Vagina (tissue), 2 donors: ENCODE measurements around the gene NYAP1.

ENCODE experiments used
- POLR2A ChIP-seq, 2 donors: fragments of 450-650 bp; IDR thresholded peaks; one replicate each; pipeline ENCODE4 v1.6.1; 2017; ENCODE audit warnings: antibody characterized with exemption in 2 of 2, mild to moderate bottlenecking in 2 of 2, moderate library complexity in 2 of 2
- POLR2AphosphoS5 ChIP-seq, 2 donors: sonication (generic); formaldehyde crosslinking; IDR thresholded peaks; one replicate each; pipeline ENCODE4 v1.9.0; 2017; ENCODE audit warnings: antibody characterized with exemption in 2 of 2, mild to moderate bottlenecking in 2 of 2, low read depth in 1 of 2; ENCODE audit not compliant: insufficient read depth in 1 of 2
- TF ChIP-seq, protein P1 (sequence below), 3 experiments: fragments of 450-650 bp in 2 of 3; fragments of 200-600 bp in 1 of 3; sonication (generic) in 1 of 3; IDR thresholded peaks; one replicate each; pipeline ENCODE4 v1.5.1; 2017 to 2019; ENCODE audit warnings: antibody characterized with exemption in 3 of 3, mild to moderate bottlenecking in 2 of 3, moderate library complexity in 2 of 3

- TF ChIP-seq POLR2AphosphoS5 (IDR thresholded peaks at IDR 0.05; ENCODE audit: insufficient read depth in 1 of 2, low read depth in 1 of 2) (no peak), POLR2A (IDR thresholded peaks at IDR 0.05) (no peak)
- TF ChIP-seq, protein P1, sequence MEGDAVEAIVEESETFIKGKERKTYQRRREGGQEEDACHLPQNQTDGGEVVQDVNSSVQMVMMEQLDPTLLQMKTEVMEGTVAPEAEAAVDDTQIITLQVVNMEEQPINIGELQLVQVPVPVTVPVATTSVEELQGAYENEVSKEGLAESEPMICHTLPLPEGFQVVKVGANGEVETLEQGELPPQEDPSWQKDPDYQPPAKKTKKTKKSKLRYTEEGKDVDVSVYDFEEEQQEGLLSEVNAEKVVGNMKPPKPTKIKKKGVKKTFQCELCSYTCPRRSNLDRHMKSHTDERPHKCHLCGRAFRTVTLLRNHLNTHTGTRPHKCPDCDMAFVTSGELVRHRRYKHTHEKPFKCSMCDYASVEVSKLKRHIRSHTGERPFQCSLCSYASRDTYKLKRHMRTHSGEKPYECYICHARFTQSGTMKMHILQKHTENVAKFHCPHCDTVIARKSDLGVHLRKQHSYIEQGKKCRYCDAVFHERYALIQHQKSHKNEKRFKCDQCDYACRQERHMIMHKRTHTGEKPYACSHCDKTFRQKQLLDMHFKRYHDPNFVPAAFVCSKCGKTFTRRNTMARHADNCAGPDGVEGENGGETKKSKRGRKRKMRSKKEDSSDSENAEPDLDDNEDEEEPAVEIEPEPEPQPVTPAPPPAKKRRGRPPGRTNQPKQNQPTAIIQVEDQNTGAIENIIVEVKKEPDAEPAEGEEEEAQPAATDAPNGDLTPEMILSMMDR (IDR thresholded peaks at IDR 0.05) = no peak
These were observed 6.9 kb downstream of the NYAP1 start for GRCh38 chr7:100490483-100491191.
